Measurements from ENCODE around the gene DNASE1L2.

The DNASE1L2 gene

DNA sequence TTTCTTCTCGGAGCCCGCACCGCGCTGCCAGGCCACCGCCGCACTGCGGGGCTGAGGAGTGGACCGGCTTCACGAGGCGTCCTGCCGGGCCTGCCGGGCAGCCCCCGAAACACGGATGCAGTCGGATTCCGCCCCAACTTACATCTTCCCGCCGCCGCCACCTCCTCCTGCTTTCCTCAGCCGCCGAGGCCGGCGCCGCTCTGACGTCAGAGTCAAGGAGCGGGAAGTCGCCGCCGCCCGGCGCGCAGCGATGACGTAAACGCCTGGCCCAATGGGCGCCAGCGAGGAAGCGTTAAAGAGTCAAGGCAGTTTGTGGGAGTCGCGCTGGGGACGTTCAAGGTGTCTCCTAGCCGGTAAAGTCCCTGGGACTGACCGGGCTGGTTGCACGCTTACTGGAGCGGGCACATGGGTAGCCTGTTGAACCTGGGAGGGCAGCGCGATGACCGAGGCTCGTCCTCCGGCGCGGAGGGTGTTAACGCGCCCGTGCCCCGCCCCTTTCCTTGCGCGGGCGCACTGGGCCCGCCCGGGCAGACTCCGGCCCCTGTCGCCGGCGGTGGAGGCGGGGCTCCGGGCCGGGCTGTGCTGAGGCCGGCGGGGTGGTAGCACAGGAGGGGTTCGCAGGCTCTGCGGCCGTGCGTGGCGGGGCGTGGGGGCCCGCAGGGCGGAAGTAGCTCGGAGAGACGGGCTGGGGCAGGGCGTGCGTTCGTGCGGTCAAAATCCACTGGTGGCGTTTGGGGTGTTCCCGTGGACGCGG is 31.8 kb downstream of the DNASE1L2 start, which contains the start of gene RNPS1 (continued):
- TF ChIP-seq, protein P1, sequence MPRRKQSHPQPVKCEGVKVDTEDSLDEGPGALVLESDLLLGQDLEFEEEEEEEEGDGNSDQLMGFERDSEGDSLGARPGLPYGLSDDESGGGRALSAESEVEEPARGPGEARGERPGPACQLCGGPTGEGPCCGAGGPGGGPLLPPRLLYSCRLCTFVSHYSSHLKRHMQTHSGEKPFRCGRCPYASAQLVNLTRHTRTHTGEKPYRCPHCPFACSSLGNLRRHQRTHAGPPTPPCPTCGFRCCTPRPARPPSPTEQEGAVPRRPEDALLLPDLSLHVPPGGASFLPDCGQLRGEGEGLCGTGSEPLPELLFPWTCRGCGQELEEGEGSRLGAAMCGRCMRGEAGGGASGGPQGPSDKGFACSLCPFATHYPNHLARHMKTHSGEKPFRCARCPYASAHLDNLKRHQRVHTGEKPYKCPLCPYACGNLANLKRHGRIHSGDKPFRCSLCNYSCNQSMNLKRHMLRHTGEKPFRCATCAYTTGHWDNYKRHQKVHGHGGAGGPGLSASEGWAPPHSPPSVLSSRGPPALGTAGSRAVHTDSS (tag by site-specific recombination; IDR thresholded peaks at IDR 0.05), result no peak; the same call in 1 of the 2 replicates
- no peak for TF ChIP-seq TCF7L2 (IDR thresholded peaks at IDR 0.05; ENCODE audit: borderline replicate concordance, low read depth, low read length)
- no peak; the same call in 1 of the 2 replicates for TF ChIP-seq ZNF398 (tag by site-specific recombination; IDR thresholded peaks at IDR 0.05)
- TF ChIP-seq PBX3 (CRISPR knock-in tag; IDR thresholded peaks at IDR 0.05), result no peak; the same call in 1 of the 2 replicates
- no peak for TF ChIP-seq ZNF558 (tag by site-specific recombination; IDR thresholded peaks at IDR 0.05)
- TF ChIP-seq ZNF777 (tag by site-specific recombination; IDR thresholded peaks at IDR 0.05; ENCODE audit: borderline replicate concordance), result no peak
- TF ChIP-seq ZNF600 (tag by site-specific recombination; IDR thresholded peaks at IDR 0.05), result peak; percentile 20
- TF ChIP-seq ZNF510 (tag by site-specific recombination; IDR thresholded peaks at IDR 0.05; ENCODE audit: insufficient replicate concordance), result no peak
- TF ChIP-seq REPIN1 (tag by site-specific recombination; IDR thresholded peaks at IDR 0.05; ENCODE audit: low read depth), result no peak
- TF ChIP-seq YY1 (tag by site-specific recombination; IDR thresholded peaks at IDR 0.05), result peak; percentile 87
- peak; percentile 44; the same call in 1 of the 2 replicates for TF ChIP-seq ZNF10 (tag by site-specific recombination; IDR thresholded peaks at IDR 0.05)
- no peak for TF ChIP-seq ZNF473 (tag by site-specific recombination; IDR thresholded peaks at IDR 0.05)
- TF ChIP-seq ZNF555 (tag by site-specific recombination; conservative IDR thresholded peaks at IDR 0.05), result no peak
- TF ChIP-seq ZBTB1 (tag by site-specific recombination; IDR thresholded peaks at IDR 0.05), result peak; percentile 80; the same call in 1 of the 2 replicates
- peak; percentile 63 for TF ChIP-seq OVOL3 (tag by site-specific recombination; IDR thresholded peaks at IDR 0.05)
- no peak for TF ChIP-seq ZNF548 (tag by site-specific recombination; IDR thresholded peaks at IDR 0.05)
- no peak for TF ChIP-seq ZNF585B (tag by site-specific recombination; IDR thresholded peaks at IDR 0.05)
- no peak for TF ChIP-seq ZFP3 (tag by site-specific recombination; IDR thresholded peaks at IDR 0.05; ENCODE audit: low read depth)
- TF ChIP-seq, protein P2, sequence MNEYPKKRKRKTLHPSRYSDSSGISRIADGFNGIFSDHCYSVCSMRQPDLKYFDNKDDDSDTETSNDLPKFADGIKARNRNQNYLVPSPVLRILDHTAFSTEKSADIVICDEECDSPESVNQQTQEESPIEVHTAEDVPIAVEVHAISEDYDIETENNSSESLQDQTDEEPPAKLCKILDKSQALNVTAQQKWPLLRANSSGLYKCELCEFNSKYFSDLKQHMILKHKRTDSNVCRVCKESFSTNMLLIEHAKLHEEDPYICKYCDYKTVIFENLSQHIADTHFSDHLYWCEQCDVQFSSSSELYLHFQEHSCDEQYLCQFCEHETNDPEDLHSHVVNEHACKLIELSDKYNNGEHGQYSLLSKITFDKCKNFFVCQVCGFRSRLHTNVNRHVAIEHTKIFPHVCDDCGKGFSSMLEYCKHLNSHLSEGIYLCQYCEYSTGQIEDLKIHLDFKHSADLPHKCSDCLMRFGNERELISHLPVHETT (tag by site-specific recombination; IDR thresholded peaks at IDR 0.05), result peak; percentile 97
- TF ChIP-seq ZBTB7A (tag by site-specific recombination; IDR thresholded peaks at IDR 0.05; ENCODE audit: low read depth), result no peak; the same call in 1 of the 2 replicates
- peak; percentile 9; the same call in 1 of the 2 replicates for TF ChIP-seq OSR2 (tag by site-specific recombination; IDR thresholded peaks at IDR 0.05)
- no peak for TF ChIP-seq ZNF184 (tag by site-specific recombination; IDR thresholded peaks at IDR 0.05)
- TF ChIP-seq BCL11B (tag by site-specific recombination; IDR thresholded peaks at IDR 0.05; ENCODE audit: low read depth), result peak; percentile 77; the same call in 1 of the 2 replicates
- TF ChIP-seq, protein P3, sequence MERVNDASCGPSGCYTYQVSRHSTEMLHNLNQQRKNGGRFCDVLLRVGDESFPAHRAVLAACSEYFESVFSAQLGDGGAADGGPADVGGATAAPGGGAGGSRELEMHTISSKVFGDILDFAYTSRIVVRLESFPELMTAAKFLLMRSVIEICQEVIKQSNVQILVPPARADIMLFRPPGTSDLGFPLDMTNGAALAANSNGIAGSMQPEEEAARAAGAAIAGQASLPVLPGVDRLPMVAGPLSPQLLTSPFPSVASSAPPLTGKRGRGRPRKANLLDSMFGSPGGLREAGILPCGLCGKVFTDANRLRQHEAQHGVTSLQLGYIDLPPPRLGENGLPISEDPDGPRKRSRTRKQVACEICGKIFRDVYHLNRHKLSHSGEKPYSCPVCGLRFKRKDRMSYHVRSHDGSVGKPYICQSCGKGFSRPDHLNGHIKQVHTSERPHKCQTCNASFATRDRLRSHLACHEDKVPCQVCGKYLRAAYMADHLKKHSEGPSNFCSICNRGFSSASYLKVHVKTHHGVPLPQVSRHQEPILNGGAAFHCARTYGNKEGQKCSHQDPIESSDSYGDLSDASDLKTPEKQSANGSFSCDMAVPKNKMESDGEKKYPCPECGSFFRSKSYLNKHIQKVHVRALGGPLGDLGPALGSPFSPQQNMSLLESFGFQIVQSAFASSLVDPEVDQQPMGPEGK (tag by site-specific recombination; IDR thresholded peaks at IDR 0.05), result peak; percentile 89
- no peak for TF ChIP-seq ZNF223 (tag by site-specific recombination; IDR thresholded peaks at IDR 0.05)
- TF ChIP-seq ZNF416 (tag by site-specific recombination; IDR thresholded peaks at IDR 0.05), result no peak
- TF ChIP-seq ZNF776 (tag by site-specific recombination; IDR thresholded peaks at IDR 0.05; ENCODE audit: borderline replicate concordance), result no peak
- no peak for TF ChIP-seq ZNF114 (tag by site-specific recombination; IDR thresholded peaks at IDR 0.05)
- TF ChIP-seq AEBP2 (tag by site-specific recombination; IDR thresholded peaks at IDR 0.05; ENCODE audit: borderline replicate concordance), result no peak
- TF ChIP-seq ZNF830 (tag by site-specific recombination; IDR thresholded peaks at IDR 0.05; ENCODE audit: low read depth), result no peak
- peak; percentile 100 for TF ChIP-seq ZBTB8A (tag by site-specific recombination; IDR thresholded peaks at IDR 0.05)

Data from HEK293 (cell line).